ENCODE measurements around the gene CACNA1B.

Gene CACNA1B

DNA sequence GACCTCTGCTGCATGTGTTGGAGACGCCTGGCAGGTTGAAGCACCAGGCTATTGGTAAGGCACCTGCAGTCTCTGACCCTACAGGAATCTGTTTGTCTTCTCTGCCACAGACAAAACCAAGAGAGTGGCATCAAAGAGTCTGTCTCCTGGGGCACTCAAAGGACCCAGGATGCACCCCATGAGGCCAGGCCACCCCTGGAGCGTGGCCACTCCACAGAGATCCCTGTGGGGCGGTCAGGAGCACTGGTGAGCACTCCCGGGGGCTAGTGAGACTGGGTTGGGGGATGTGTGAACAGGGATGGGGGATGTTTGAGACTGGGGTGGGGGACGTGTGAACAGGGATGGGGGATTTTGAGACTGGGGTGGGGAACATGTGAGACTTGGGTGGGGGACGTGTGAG, 240.3 kb downstream of the CACNA1B start:
- DNase-seq (ENCODE audit: low read depth) = no peak
- no peak overlapping the region for H3K4me3 ChIP-seq (ENCODE audit: low read length)
- TF ChIP-seq, protein P1, sequence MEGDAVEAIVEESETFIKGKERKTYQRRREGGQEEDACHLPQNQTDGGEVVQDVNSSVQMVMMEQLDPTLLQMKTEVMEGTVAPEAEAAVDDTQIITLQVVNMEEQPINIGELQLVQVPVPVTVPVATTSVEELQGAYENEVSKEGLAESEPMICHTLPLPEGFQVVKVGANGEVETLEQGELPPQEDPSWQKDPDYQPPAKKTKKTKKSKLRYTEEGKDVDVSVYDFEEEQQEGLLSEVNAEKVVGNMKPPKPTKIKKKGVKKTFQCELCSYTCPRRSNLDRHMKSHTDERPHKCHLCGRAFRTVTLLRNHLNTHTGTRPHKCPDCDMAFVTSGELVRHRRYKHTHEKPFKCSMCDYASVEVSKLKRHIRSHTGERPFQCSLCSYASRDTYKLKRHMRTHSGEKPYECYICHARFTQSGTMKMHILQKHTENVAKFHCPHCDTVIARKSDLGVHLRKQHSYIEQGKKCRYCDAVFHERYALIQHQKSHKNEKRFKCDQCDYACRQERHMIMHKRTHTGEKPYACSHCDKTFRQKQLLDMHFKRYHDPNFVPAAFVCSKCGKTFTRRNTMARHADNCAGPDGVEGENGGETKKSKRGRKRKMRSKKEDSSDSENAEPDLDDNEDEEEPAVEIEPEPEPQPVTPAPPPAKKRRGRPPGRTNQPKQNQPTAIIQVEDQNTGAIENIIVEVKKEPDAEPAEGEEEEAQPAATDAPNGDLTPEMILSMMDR (conservative IDR thresholded peaks at IDR 0.05; ENCODE audit: low read length) = no peak

DNA sequence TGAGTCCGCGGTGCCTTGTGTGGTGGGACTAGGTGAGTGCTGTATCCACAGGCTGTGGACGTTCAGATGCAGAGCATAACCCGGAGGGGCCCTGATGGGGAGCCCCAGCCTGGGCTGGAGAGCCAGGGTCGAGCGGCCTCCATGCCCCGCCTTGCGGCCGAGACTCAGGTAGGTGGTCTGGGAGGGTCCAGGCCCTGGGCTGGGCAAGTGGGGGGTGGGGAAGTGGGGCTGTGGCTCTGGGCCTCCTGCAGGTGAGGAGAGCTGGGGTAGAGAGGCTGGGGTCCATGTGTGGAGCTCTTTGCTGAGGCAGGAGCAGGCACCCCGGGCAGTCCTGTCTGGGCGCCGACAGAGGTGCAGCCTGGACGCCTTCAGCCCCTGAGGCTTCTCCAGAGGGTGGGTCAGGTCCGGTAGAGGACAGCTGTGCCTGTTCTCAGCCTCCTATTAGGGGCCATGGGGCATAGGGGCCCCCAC, 241.1 kb downstream of the CACNA1B start:
- TF ChIP-seq, protein P1 (conservative IDR thresholded peaks at IDR 0.05; ENCODE audit: low read length) = no peak
- H3K4me3 ChIP-seq (ENCODE audit: low read length) = no peak overlapping the region
- DNase-seq (ENCODE audit: low read depth) = no peak

DNA sequence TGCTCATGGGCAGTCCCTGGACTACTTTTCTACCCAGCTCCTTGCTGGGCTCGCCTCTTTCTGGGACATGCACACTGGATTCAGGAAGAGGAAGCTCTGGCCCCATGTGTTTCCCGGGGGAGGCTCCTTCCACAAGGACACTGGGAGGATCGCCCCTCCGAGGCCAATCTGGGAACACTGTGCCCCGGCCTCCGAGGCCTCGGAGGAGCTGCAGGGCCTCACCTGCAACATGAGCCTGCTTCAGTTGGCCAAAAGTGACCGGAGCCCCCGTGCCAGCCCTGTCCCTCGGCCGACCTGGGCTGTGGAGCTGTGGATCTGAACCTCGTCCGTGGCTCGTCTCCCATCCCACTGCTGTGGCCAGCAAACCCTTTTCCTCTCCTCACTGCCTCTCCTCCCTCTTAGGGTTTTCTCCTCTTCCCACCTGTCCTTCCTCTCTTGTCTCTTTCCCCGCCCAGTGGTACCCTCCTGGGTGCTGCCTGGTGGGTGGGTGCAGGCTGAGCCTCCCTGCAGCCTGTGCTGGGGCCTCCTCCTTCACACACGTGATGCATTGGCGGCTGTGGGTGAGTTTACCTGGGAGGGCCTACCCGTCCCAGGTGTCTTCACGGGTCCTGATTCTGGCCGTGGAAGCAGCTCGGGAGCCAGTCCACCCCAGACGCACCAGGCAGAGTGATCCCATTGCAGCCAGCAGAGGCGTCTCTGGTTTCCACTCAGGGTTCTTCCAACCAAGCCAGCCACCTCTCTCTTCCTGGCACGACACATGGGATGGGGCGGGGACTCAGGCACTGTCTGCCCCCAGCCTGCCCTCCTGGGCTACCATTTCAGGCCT, 241.8 kb downstream of the CACNA1B start:
- TF ChIP-seq, protein P1 (conservative IDR thresholded peaks at IDR 0.05; ENCODE audit: low read length) = no peak
- H3K4me3 ChIP-seq (ENCODE audit: low read length) = no peak overlapping the region
- no peak for DNase-seq (ENCODE audit: low read depth)

DNA sequence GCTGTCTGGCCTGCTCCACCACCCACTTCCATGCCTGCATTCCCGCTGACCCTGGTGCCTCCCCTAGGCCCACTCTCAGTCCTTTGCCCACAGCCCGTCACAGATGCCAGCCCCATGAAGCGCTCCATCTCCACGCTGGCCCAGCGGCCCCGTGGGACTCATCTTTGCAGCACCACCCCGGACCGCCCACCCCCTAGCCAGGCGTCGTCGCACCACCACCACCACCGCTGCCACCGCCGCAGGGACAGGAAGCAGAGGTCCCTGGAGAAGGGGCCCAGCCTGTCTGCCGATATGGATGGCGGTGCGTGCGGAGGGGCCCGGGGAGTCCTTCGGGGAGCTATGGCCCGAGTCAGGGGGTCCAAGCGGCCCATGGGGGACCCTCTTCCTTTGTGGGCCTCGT, 242.5 kb downstream of the CACNA1B start:
- DNase-seq (ENCODE audit: low read depth) = no peak
- TF ChIP-seq, protein P1 (conservative IDR thresholded peaks at IDR 0.05; ENCODE audit: low read length) = no peak

DNA sequence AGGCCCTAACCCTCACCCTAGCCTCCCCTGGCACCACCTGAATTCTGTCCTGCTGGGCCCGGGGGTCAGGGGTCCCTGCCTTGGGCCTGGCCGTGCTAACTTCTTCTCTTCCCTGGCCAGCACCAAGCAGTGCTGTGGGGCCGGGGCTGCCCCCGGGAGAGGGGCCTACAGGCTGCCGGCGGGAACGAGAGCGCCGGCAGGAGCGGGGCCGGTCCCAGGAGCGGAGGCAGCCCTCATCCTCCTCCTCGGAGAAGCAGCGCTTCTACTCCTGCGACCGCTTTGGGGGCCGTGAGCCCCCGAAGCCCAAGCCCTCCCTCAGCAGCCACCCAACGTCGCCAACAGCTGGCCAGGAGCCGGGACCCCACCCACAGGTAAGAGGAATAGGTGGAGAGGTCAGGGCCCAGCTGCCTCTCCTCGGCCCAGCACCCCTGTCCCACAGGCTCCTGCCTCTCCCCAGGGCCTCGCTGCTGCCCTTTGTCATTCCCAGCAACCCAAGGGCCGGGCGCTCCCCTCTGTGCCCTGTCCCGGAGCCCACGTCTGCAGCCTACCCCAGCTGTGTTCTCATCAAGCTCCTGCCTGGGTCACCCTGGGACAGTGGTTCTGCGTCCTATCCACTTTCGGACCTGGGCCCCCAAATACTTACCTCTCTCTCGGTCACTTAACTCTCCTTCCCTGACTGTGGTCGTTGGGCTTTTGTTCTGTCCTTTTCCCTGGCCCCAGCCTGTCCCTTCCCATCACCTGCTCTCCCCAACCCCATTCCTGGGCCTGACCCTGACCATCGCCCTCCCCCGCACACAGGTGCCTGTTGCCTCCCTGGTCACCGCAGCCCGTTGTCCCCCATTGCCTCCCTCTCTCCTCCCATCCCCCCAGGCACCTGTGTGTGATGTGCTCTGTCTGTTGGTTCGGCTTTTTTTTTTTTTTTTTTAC, 243.2 kb downstream of the CACNA1B start:
- TF ChIP-seq, protein P1 (conservative IDR thresholded peaks at IDR 0.05; ENCODE audit: low read length) = no peak
- no peak overlapping the region for H3K4me3 ChIP-seq (ENCODE audit: low read length)

More for the DNA sequence above, 242.5 kb downstream of the CACNA1B start:
- no peak overlapping the region for H3K4me3 ChIP-seq (ENCODE audit: low read length)

DNA sequence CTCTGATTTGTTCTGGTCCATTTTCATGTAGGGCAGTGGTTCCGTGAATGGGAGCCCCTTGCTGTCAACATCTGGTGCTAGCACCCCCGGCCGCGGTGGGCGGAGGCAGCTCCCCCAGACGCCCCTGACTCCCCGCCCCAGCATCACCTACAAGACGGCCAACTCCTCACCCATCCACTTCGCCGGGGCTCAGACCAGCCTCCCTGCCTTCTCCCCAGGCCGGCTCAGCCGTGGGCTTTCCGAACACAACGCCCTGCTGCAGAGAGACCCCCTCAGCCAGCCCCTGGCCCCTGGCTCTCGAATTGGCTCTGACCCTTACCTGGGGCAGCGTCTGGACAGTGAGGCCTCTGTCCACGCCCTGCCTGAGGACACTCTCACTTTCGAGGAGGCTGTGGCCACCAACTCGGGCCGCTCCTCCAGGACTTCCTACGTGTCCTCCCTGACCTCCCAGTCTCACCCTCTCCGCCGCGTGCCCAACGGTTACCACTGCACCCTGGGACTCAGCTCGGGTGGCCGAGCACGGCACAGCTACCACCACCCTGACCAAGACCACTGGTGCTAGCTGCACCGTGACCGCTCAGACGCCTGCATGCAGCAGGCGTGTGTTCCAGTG, 244.0 kb downstream of the CACNA1B start:
- no peak for DNase-seq (ENCODE audit: low read depth)
- H3K4me3 ChIP-seq (ENCODE audit: low read length) = no peak overlapping the region
- TF ChIP-seq, protein P1 (conservative IDR thresholded peaks at IDR 0.05; ENCODE audit: low read length) = no peak

More for the DNA sequence above, 243.2 kb downstream of the CACNA1B start:
- DNase-seq (ENCODE audit: low read depth) = no peak

Data from AG10803 (cell line).